ENCODE data around the gene TYR. TPM values are rescaled to one million over a fixed set of nuclear protein-coding genes. Genes with fewer than 3 reads are reported as not detected.
"Not testable (repeated sequence)": the region's sequence is repeated elsewhere in the genome, so short reads cannot be mapped to it uniquely, and the experiment has no call there.

Gene TYR
- total RNA-seq, 1 donor from 2014 or later: not detected

DNA sequence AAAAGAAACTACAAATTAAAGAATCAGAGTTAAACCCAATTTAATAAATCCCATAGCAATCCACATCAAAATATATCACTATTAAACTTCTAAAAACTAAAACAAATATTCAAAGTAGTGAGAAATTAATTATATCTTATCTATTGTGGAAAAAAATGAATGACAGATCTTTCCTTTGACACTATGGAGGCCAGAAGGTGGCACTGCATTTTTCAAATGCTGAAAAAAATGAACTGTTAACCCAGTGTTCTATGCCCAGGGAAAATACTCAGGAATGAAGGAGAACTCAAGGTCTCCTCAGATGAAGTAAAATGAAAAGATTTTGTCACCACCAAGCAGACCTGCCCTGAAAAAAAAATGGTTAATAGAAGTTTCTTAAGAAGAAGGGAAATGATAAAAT, 27.7 kb downstream of the TYR start:
- TF ChIP-seq, protein P1, sequence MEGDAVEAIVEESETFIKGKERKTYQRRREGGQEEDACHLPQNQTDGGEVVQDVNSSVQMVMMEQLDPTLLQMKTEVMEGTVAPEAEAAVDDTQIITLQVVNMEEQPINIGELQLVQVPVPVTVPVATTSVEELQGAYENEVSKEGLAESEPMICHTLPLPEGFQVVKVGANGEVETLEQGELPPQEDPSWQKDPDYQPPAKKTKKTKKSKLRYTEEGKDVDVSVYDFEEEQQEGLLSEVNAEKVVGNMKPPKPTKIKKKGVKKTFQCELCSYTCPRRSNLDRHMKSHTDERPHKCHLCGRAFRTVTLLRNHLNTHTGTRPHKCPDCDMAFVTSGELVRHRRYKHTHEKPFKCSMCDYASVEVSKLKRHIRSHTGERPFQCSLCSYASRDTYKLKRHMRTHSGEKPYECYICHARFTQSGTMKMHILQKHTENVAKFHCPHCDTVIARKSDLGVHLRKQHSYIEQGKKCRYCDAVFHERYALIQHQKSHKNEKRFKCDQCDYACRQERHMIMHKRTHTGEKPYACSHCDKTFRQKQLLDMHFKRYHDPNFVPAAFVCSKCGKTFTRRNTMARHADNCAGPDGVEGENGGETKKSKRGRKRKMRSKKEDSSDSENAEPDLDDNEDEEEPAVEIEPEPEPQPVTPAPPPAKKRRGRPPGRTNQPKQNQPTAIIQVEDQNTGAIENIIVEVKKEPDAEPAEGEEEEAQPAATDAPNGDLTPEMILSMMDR (IDR thresholded peaks at IDR 0.05; ENCODE audit: unreplicated experiment): no peak
- no peak overlapping the region for H3K4me3 Mint-ChIP-seq (ENCODE audit: unreplicated experiment)
- no peak for DNase-seq (ENCODE audit: low spot score)
- no peaks in the 10 kb centered on the region for H3K27me3 Mint-ChIP-seq (ENCODE audit: unreplicated experiment)
- no peaks in the 10 kb centered on the region for H3K36me3 Mint-ChIP-seq (ENCODE audit: low read depth, unreplicated experiment)
- H3K27ac Mint-ChIP-seq (ENCODE audit: unreplicated experiment): no peak overlapping the region
- no peaks in the 10 kb centered on the region for H3K9me3 Mint-ChIP-seq (ENCODE audit: unreplicated experiment)
- no peaks in the 10 kb centered on the region for H3K4me1 Mint-ChIP-seq (ENCODE audit: unreplicated experiment)

DNA sequence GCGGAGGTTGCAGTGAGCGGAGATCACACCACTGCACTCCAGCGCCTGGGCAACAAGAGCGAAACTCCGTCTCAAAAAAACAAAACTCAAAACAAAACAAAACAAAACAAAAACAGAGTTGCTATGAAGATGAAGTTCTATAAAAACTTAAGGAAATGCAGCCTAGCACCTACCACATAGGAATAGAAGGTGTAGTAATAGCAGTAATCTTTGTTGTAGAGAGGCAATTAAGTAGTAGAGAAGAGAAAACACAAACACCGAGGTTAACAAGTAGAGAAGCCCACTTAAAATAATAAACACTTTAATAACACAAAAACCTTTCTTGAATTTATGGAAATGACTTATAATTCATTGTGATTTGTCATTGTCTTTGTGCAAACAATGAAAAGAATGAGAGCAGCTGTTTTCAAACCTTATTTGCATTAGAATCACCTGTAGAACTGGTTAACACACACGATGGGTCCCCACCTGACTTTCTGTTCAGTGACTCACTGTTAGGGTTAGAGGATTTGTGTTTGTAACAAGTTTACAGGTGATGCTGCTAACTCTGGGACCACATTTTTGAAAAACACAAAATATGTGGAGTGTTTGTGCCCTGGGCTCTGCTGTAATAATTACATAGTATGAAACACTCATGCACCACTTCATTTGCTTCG, 43.1 kb downstream of the TYR start:
- DNase-seq (ENCODE audit: low spot score): no peak
- Mint-ChIP-seq H3K27me3 (ENCODE audit: unreplicated experiment) (no peaks in the 10 kb centered on the region), H3K9me3 (ENCODE audit: unreplicated experiment) (no peaks in the 10 kb centered on the region), H3K36me3 (ENCODE audit: low read depth, unreplicated experiment) (no peaks in the 10 kb centered on the region), H3K27ac (ENCODE audit: unreplicated experiment) (no peak overlapping the region), H3K4me1 (ENCODE audit: unreplicated experiment) (no peaks in the 10 kb centered on the region), H3K4me3 (ENCODE audit: unreplicated experiment) (no peak overlapping the region)
- TF ChIP-seq, protein P1 (IDR thresholded peaks at IDR 0.05; ENCODE audit: unreplicated experiment): no peak

DNA sequence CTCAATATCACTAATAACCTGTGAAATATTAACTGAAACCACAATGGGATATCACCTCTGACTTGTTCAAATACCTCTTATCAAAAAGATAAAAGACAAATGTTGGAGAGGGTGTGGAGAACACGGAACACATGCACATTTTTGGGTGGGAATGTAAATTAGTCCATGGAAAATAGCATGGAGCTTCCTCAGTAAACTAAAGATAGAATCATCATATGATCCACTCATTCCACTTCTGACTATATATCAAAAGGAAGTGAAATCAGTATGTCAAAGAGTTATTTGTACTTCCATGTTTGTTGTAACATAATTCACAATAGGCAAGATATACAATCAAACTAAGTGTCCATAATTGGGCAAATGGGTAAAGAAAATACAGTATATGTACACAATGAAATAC, 57.4 kb downstream of the TYR start:
- Mint-ChIP-seq H3K9me3 (ENCODE audit: unreplicated experiment) (no peaks in the 10 kb centered on the region), H3K36me3 (ENCODE audit: low read depth, unreplicated experiment) (no peaks in the 10 kb centered on the region), H3K4me3 (ENCODE audit: unreplicated experiment) (no peak overlapping the region), H3K4me1 (ENCODE audit: unreplicated experiment) (no peaks in the 10 kb centered on the region), H3K27me3 (ENCODE audit: unreplicated experiment) (no peaks in the 10 kb centered on the region), H3K27ac (ENCODE audit: unreplicated experiment) (no peak overlapping the region)
- no peak for DNase-seq (ENCODE audit: low spot score)
- TF ChIP-seq, protein P1 (IDR thresholded peaks at IDR 0.05; ENCODE audit: unreplicated experiment): no peak

DNA sequence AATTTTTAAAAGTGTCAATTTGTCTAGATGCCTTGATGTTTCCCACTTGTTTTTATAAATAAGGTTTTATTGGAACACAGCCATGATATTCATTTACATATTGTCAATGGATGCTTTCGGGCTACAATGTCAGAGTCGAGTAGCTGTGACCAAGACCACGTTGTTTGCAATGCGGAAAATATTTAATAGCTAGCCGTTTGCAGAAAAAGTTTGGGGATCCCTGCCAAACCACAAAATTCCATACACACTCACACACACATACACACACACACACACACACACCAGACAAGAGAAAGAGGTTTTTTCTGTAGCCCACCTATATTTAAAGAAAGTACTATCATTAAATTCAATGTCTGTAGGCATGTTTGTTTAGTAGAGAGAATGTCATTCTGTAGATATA, 58.3 kb downstream of the TYR start:
- H3K9me3 Mint-ChIP-seq (ENCODE audit: unreplicated experiment): no peaks in the 10 kb centered on the region
- DNase-seq (ENCODE audit: low spot score): no peak
- no peaks in the 10 kb centered on the region for H3K27me3 Mint-ChIP-seq (ENCODE audit: unreplicated experiment)
- H3K4me1 Mint-ChIP-seq (ENCODE audit: unreplicated experiment): no peaks in the 10 kb centered on the region
- TF ChIP-seq, protein P1 (IDR thresholded peaks at IDR 0.05; ENCODE audit: unreplicated experiment): no peak
- no peak overlapping the region for H3K4me3 Mint-ChIP-seq (ENCODE audit: unreplicated experiment)
- no peaks in the 10 kb centered on the region for H3K36me3 Mint-ChIP-seq (ENCODE audit: low read depth, unreplicated experiment)
- no peak overlapping the region for H3K27ac Mint-ChIP-seq (ENCODE audit: unreplicated experiment)

DNA sequence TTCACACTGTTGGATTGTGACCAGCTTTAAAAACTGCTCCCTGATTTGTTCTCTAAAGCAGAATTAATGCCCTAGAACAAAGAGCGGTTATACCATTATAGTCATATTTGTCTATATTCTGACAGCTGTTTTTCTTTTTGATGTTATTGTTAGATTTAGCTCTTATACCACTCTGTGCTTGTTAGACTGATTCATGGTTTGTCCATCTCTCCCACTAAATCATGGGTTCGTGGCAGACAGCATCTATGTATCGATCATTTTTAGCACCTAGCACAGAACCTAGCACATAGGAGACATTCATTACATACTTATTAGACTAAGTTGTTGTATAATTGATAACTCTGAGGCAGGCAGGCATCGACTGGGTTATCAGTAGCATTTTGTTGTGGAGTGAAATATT, 69.3 kb downstream of the TYR start:
- H3K4me3 Mint-ChIP-seq (ENCODE audit: unreplicated experiment); DNase-seq (ENCODE audit: low spot score); H3K9me3 Mint-ChIP-seq (ENCODE audit: unreplicated experiment); H3K27me3 Mint-ChIP-seq (ENCODE audit: unreplicated experiment); H3K27ac Mint-ChIP-seq (ENCODE audit: unreplicated experiment); H3K36me3 Mint-ChIP-seq (ENCODE audit: low read depth, unreplicated experiment): not testable (repeated sequence)
- H3K4me1 Mint-ChIP-seq (ENCODE audit: unreplicated experiment): peaks cover 12% of the 10 kb centered on the region

All from endothelial cell (in vitro differentiated cells).